HEK293T (cell line): ENCODE results near the gene LRRC17.

ENCODE experiments used
- ARNT ChIP-seq: fragments of 450-650 bp; IDR thresholded peaks from 2 replicates; pipeline ENCODE4 v1.6.1; 2017; ENCODE audit warnings: mild to moderate bottlenecking
- BHLHE40 ChIP-seq: fragments of 450-650 bp; IDR thresholded peaks from 2 replicates; pipeline ENCODE4 v1.6.1; 2016; ENCODE audit warnings: mild to moderate bottlenecking, moderate library complexity, borderline replicate concordance
- FOXA1 ChIP-seq: fragments of 450-650 bp; IDR thresholded peaks from 2 replicates; pipeline ENCODE4 v1.6.1; 2016; ENCODE audit warnings: mild to moderate bottlenecking
- FOXK2 ChIP-seq: fragments of 450-650 bp; IDR thresholded peaks from 2 replicates; pipeline ENCODE4 v1.6.1; 2016; ENCODE audit warnings: mild to moderate bottlenecking
- L3MBTL2 ChIP-seq: fragments of 450-650 bp; conservative IDR thresholded peaks from 2 replicates; pipeline ENCODE4 v1.6.1; 2016; ENCODE audit warnings: mild to moderate bottlenecking
- LEF1 ChIP-seq: fragments of 450-650 bp; IDR thresholded peaks from 2 replicates; pipeline ENCODE4 v1.6.1; 2017; ENCODE audit warnings: mild to moderate bottlenecking, borderline replicate concordance
- SP1 ChIP-seq: fragments of 450-650 bp; IDR thresholded peaks from 2 replicates; pipeline ENCODE4 v1.6.1; 2017

- TF ChIP-seq LEF1 (no peak), SP1 (no peak), FOXA1 (no peak), BHLHE40 (no peak), L3MBTL2 (no peak), FOXK2 (no peak), ARNT (no peak)
Observed at GRCh38 chr7:102927312-102927933, 14.6 kb downstream of the LRRC17 start.
